Lower leg skin (tissue), 3 donors: Measurements from ENCODE around the gene RBBP8.

Source experiments
- POLR2A ChIP-seq, 2 donors: fragments of 450-650 bp; IDR thresholded peaks; one replicate each; pipeline ENCODE4 v1.6.1; 2016 to 2017; ENCODE audit warnings: antibody characterized with exemption in 2 of 2, mild to moderate bottlenecking in 1 of 2, moderate library complexity in 1 of 2
- TF ChIP-seq, protein P1 (sequence below), 3 donors: fragments of 450-650 bp; IDR thresholded peaks; one replicate each; pipeline ENCODE4 v1.5.1; 2016; ENCODE audit warnings: antibody characterized with exemption in 3 of 3, mild to moderate bottlenecking in 3 of 3, moderate library complexity in 2 of 3

DNA sequence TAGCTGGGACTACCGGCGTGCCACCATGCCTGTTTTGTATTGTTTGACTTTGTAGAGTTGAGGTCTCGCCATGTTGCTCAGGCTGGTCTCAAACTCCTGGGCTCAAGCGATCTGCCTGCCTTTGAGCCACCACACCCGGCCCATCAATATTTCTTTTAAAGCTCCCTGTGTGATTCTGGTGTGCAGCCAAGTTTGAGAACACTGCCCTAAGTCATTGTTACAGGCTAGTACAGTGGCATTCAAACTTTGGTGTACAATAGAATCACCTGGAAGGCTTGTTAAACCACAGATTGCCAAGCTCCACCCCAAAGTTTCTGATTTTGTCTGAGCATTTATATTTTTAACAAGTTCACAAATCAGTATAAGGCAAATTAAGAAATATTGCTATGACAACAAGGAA, 99.9 kb downstream of the RBBP8 start:
- TF ChIP-seq, protein P1, sequence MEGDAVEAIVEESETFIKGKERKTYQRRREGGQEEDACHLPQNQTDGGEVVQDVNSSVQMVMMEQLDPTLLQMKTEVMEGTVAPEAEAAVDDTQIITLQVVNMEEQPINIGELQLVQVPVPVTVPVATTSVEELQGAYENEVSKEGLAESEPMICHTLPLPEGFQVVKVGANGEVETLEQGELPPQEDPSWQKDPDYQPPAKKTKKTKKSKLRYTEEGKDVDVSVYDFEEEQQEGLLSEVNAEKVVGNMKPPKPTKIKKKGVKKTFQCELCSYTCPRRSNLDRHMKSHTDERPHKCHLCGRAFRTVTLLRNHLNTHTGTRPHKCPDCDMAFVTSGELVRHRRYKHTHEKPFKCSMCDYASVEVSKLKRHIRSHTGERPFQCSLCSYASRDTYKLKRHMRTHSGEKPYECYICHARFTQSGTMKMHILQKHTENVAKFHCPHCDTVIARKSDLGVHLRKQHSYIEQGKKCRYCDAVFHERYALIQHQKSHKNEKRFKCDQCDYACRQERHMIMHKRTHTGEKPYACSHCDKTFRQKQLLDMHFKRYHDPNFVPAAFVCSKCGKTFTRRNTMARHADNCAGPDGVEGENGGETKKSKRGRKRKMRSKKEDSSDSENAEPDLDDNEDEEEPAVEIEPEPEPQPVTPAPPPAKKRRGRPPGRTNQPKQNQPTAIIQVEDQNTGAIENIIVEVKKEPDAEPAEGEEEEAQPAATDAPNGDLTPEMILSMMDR (IDR thresholded peaks at IDR 0.05) = no peak
- TF ChIP-seq POLR2A (IDR thresholded peaks at IDR 0.05) = no peak
